Stimulated activated CD8-positive, alpha-beta memory T cell treated with anti-CD3 and anti-CD28 coated beads, Interleukin-12 subunit alpha, Interleukin-12 subunit beta, amount 100 ng/mL, for 24 hours (primary cell): ENCODE data around the gene ETS2.
"Not testable (repeated sequence)": the region's sequence is repeated elsewhere in the genome, so short reads cannot be mapped to it uniquely, and the experiment has no call there.

Source experiments
- DNase-seq: peaks from one replicate; pipeline ENCODE4 v3.0.0-alpha.2; 2020; ENCODE audit errors: extremely low read depth

The ETS2 gene

DNA sequence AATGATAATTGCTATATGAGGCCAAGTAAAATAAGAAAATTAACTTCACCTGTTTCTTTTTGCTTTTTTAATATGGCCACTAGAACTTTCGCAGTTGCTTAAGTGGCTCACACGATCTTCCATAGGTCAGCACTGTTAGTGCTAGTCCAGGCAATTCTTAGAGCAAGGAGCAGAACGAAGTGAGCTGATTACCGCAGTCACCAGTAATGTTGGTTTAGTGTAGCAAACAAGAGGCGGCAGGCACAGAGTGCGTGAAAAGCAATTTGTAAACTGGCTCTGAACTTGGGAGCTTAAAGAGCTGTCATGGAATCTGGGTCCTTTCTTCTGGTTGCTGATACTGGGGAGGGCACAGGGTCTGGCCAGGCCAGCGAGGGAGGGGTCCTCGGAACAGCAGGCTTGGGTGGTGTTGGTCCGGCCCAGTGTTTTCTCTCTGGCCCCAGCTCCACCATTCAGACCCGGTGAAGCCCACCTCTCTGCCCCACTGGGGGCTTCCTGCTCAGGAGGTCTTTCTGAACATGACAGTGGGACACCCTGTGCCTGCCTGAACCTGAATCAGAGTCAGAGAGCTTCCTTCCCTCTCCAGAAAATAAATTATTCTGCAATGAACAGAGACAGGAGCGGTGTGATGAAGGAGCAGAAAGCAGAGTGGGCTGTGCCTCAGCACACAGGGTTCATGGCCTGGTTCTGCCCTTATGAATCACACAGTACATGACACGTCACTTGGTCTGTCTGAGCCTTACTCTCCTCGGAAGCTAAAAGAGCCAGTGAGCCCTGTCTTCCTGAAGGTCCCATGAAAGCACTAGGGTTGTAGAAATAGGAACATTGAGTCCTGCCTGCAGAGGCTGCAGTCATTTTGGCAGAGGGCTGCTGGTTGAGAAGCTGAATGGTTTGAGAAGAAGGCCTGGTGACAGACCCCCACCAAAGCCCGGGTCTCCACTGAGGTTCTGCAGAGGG is 11.9 kb downstream of the ETS2 start:
- no peak for DNase-seq

DNA sequence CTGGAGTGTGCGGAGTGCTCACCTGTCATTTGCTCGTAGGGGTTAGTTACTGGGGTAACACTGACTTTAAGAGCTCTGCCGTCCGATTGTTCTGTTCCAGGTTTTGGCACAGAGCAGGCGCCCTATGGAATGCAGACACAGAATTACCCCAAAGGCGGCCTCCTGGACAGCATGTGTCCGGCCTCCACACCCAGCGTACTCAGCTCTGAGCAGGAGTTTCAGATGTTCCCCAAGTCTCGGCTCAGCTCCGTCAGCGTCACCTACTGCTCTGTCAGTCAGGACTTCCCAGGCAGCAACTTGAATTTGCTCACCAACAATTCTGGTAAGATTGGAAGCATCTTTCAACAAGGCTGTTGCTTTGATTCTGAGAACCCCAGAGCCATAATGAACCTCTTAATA is 12.6 kb downstream of the ETS2 start:
- no peak for DNase-seq

DNA sequence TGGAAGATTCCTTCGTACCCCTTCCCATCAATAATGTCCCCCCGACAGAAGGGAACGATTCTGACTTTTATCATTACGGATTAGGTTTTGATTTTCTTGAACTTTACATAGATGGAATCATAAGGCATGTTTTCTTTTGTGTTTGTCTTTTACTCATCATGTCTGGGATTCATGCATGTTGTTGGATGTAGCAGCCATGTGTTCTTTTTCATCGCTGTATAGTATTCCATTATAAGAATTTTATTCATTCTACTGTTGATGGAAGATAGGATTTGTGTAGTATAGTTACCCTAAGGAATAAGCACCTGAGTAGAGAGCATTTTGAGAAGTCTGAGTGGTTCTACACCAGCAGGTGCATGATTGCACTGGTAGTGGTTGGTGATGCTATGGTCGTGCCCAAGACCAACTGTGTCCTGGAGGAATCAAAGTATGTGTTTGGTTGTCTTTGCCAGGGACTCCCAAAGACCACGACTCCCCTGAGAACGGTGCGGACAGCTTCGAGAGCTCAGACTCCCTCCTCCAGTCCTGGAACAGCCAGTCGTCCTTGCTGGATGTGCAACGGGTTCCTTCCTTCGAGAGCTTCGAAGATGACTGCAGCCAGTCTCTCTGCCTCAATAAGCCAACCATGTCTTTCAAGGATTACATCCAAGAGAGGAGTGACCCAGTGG is 13.5 kb downstream of the ETS2 start:
- no peak for DNase-seq

DNA sequence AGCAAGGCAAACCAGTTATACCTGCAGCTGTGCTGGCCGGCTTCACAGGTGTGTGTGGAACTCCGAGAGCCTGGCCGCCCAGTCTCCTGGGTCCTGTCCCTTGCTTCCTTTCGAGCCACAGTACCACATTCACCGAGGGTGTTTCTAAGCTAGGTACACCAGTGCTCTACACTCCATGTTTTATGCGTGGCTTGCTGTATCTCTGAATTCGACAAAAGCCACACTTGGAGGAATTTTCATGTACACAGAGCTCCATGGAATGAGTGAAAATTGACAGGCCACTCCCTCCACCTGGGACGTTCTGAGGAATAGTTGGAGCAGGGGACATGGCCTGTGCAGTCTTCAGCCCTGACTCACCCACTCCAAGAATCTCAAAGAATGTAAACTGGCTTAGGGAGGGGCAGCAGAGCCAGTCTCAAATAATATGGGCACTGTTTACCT is 14.0 kb downstream of the ETS2 start:
- no peak for DNase-seq

DNA sequence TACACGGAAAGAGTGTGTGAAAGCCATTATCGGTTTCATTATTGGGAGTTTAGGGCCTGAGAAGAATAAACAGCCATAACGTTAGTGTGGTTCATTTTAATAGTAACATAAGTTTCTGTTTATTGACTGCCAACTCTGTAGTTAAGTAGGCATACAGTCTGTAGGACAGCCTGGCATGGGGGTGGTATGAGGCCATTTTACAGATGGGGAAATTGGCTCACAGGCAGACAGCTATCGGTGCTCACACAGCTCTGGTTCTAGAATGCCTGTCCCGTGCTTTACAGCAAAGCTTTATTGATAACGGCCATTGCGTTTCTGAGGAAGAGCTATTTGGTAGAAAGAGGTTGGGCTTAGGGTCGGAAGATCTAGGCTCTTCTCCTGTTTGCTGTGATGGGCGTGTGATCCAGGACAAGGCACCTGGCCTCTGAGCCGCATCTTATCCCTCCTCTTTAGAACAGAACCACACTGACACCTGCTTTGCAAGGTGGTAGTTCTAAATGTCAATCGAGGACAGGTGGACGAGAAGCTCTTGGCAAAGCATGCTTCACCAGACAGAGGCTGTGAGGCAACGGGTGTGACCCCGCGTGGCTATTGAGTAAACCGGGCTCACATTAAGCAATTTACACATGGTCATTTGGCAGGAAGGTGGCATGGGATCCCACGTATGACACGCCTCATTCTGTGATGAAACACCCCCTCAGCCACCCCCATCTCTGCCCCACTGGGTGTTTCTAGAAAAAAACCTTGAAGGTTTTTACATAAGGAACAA is 14.9 kb downstream of the ETS2 start:
- no peak for DNase-seq

DNA sequence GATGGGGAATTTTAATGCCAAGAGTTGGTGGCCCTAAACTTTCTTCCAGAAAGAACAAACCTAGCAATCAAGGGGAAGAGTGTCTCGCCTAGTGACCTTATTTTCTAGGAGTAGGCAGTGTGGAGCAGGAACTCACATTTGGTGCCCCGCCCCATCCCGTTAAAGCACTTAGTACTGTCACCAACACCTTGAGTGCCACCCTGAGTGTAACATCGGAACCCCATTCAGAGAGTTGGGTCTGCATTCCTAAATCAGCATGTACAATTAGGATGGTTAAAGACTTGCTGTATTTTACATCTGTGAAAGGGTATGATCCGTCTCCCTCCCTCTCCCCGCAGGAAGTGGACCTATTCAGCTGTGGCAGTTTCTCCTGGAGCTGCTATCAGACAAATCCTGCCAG is 15.5 kb downstream of the ETS2 start:
- no peak for DNase-seq

DNA sequence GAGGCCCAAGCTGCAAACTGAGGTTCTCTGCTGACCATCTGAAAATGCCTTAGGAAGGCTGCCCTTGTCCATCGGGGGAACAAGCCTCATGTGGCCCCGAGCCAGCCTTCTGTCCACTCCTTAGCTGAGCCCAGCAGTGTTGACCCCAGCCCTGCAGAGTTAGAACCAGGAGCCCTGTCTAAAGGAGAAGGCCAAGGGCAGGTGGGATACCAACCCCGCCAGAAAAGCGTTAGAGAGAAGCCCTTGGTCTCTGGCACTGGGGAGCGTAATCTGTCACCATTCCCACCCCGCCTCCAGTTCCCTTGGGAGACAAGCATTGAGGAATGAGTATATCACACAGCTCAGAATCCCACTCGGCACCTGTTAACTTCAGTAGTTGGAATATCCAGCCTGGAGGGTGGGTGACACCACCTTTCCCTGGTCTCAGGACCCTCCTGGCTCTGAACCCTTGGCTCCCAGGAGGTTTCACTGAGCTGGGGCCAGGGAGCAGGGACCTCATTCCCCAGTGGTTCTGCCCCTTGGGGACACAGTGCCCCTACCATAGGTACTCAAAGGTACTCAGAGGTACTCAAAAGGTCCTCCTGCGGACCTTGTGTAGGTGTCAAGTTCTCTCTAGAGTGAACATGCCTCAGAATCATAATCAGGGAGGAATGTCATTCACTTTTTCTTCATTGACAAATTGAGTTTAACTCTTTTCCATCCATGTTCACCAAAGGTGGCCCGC is 16.4 kb downstream of the ETS2 start:
- no peak for DNase-seq

DNA sequence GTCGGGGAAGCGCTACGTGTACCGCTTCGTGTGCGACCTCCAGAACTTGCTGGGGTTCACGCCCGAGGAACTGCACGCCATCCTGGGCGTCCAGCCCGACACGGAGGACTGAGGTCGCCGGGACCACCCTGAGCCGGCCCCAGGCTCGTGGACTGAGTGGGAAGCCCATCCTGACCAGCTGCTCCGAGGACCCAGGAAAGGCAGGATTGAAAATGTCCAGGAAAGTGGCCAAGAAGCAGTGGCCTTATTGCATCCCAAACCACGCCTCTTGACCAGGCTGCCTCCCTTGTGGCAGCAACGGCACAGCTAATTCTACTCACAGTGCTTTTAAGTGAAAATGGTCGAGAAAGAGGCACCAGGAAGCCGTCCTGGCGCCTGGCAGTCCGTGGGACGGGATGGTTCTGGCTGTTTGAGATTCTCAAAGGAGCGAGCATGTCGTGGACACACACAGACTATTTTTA is 17.1 kb downstream of the ETS2 start:
- DNase-seq: no peak

DNA sequence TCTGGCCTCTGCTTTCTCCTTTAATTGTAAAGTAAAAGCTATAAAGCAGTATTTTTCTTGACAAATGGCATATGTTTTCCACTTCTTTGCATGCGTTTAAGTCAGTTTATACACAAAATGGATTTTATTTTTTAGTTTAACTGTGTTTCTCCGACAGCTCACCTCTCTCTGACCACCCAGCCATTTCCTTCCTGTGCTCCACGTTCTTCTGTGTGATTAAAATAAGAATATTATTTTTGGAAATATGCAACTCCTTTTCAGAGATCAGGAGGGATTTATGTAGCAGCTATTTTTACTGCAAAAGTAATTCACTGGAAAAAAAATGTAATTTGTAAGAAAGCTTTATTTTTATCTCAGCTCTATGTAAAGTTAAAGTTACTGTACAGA is 18.0 kb downstream of the ETS2 start:
- no peak for DNase-seq

DNA sequence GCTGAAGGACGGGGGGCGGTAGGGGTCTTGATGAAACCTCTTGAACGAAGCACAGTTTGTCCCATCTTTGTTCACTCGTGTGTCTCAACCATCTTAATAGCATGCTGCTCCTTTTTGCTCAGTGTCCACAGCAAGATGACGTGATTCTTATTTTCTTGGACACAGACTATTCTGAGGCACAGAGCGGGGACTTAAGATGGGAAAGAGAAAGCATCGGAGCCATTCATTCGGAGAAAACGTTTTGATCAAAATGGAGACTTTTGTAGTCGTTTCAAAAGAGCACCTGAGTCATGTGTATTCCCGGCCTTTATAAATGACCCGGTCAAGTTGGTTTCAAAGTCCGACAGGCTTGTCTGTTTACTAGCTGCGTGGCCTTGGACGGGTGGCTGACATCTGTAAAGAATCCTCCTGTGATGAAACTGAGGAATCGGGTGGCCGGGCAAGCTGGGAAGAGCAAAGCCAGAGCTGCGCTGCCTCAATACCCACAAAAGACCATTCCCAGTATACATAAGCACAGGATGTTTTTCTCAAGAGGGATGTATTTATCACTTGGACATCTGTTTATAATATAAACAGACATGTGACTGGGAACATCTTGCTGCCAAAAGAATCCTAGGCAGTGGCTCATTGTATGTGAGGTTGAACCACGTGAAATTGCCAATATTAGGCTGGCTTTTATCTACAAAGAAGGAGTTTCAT is 18.5 kb downstream of the ETS2 start:
- DNase-seq: no peak

DNA sequence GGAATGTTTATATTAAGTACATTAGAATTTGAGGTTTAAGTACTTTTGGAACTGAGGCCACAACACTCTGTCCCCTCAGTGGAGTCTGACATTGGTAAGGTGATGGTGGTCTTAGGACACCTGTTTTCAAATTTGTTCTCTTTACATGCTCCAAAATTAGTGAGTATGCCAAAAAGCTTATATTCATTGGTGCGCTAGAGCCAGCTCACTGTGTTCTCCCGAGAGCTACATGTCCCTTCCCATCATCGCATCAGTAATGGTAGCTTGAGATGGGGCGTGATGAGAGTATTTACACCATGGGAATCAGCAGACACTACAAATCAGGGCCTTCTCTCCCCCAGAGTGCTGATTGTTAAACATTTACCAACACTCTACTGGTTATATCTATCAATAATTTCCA is 19.5 kb downstream of the ETS2 start:
- no peak for DNase-seq

DNA sequence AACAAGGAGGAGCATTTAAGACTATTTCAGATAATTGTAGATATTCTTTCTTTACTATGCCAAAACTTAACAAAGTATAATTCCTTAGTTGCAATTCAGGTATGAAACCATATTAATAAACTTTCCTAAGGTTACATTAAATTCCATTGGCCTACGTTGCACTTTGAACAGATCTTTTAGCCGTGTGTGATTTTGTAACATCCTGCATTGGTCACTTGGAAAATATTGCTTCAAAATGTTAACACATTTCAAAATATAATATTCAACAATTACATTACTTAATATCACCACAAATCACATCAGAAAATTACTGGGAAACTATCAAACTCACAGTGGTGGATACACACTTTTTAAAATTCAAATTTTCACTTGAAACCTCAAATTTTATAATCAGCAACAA is 20.2 kb downstream of the ETS2 start:
- no peak for DNase-seq

DNA sequence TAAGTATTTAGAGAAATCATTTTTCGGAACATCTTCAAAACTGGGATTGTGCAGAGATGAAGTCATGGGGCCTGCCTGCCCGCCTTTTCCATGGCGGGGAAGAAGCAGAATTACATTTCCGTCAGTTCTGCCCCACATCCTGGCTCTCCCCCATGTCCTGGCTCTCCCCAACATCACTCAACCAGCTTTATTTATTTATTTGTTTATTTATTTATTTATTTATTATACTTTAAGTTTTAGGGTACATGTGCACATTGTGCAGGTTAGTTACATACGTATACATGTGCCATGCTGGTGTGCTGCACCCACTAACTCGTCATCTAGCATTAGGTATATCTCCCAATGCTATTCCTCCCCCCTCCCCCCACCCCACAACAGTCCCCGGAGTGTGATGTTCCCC is 22.4 kb downstream of the ETS2 start:
- not testable (repeated sequence) for DNase-seq

DNA sequence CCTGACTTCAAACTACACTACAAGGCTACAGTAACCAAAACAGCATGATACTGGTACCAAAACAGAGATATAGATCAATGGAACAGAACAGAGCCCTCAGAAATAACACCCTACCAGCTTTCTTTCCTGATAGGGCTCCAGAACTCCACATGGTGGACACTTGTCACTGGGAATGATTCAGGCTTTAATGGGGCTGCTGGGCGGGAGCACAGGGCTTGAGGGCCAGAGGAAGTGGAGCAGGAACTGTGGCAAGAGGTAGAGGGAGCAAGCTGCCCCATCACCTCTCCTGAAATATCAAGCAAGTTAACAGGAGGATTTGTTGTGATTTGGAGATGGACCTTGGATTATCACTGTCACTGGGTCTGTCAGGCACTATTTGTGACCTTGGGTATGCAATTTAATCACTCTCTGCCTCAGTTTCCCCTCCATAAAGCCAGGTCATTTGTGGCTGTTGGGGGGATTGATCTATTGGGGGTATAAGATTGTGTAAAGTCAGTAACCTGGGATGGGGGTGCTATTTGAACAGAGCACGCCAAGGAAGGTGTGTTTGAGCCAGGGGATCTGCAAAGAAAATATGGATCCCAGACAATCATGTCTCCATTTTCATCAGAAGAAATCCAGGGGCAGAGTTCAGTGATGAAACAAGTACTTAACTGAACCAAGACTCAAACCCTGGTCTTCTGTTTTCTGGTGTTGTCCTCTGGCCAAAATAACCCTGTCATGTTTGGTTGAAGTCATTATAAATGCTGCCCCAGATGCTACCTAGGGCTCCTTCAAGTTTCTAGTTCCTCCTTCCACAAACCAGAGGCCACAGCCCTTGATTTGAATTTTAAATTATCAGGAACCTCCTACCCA is 25.2 kb downstream of the ETS2 start:
- DNase-seq: no peak

DNA sequence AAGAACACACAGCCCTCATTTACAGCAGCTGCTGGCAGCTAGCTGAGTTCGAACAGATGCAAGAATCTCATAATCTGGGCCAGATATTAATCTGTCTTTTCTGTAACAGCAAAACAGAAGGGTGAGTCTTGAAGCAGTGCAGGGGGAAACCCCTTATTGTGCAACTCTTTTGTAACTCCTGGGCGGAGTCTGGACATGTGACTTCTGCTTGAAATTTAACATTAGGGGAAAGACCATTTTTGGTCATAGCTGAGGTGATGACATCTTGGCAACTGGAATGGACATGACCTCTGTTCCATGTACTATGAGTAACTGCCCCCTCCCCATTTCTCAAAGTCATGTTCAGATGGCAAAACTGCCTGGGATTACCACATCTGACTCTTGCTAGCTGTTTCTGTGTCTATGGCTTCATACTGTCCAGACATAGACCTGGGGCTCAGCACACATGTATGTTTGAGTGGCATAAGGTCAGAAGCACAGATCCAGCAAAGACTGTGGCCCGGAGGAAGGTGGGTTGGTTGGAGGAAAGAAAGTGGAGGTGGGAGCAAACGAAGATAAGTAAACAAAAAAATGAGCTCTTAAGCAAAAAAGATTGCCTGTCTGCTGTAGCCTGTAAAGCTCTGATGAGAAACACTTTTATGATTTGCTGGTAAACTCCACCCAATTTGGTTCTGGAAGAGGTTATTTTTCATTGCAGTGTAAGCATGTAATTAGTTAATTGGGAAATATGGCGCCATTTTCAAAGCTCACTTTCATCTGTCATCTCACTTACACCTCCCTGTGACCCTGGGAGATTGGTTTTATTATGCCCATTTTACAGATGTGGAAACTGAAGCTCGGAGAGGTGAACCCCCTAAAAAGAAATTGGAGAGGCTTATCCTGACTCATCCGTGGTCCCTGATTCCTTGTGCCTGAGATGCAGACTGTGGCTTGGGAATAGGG is 26.1 kb downstream of the ETS2 start:
- DNase-seq: no peak

DNA sequence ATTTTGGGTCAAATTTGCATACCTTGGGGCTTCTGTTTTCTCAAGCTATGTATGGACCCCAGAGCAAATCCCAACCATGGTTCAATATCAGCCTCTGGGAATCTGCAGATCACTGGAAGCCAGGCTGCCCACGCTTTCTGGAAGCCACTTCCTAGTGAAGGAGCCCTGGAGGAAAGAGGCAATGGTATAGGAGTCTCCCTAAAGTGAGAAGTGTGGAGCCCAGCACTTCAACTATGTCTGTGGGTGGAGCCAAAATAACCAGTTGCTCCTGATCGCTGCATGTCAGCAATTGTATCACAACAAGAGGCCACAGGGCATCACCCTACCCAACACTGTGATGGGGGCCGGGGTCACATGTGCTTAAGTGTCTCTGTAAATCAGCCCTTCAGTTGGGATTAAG is 26.9 kb downstream of the ETS2 start:
- no peak for DNase-seq

DNA sequence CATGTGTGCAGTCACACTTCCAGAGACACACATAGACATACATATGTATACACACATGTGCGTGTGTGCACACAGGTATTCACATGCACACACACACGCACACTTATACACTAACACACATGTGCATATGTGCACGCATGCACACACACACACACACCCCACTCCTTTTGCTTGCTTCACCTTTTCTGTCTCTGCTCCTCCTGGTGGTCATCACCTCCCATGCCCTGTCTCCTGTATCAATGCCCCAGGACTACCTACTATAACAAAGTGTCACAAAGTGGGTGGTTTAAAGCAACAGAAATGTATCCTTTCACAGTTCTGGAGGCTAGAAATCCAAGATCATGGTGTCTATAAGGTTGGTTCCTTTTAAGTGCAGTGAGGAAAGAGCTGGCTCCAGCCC is 27.4 kb downstream of the ETS2 start:
- no peak for DNase-seq

DNA sequence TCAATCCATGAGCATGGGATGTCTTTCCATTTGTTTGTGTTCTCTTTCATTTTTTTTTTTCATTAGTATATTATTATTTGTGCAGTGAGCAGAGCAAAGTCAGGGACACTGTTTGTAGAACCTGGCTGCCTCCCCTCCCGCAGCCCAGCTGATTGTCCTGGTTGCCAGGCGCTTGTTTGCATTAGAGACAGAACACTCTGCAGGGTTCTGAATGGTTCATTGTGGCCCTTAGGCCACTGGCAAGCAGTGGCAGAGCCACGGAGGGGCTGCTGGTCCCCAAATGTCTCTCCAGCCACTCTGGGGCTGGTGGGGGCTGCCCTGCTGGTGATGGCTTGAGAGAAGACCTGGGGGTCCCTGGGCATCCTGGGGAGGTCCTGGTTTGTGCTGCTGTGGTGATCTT is 29.0 kb downstream of the ETS2 start:
- DNase-seq: no peak
